ENCODE results near the gene SBNO1.

SBNO1 gene

GRCh38 chr12:123401753-123402683 lies 37.4 kb upstream of the SBNO1 start:
- no peak for DNase-seq
- no peaks in the 10 kb centered on the region for H3K4me1 Mint-ChIP-seq
- no peaks in the 10 kb centered on the region for H3K9me3 Mint-ChIP-seq
- H3K27me3 Mint-ChIP-seq (ENCODE audit: low read depth, poor library complexity): peaks cover 2% of the 10 kb centered on the region
- no peak for TF ChIP-seq CTCF (IDR thresholded peaks at IDR 0.05)
- peak overlapping the region; percentile 36 for H3K27ac Mint-ChIP-seq
- H3K36me3 Mint-ChIP-seq (ENCODE audit: low read depth): peaks cover 51% of the 10 kb centered on the region
- no peak overlapping the region for H3K4me3 Mint-ChIP-seq

DNA sequence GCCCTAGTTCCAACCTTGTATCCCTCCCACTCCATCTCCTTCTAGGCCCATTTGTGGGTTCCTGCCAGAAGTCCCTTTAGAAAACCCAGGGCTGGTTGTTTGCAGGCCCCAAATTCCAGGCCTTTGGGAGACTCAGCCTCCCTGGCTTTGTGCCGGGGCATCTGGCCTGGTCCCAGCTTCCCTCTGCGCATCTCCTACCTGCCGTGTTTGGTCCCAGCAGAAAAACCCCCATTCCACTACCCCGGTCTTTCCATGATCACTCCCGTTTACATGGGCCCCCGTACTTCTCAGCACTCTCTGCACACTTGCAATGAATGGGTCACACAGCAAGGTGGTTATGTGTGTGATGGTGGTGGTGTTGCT lies 34.6 kb upstream of the SBNO1 start:
- no peaks in the 10 kb centered on the region for H3K27me3 Mint-ChIP-seq (ENCODE audit: low read depth, poor library complexity)
- no peak overlapping the region for H3K4me3 Mint-ChIP-seq
- peak overlapping the region; percentile 5 for H3K27ac Mint-ChIP-seq
- H3K4me1 Mint-ChIP-seq: no peaks in the 10 kb centered on the region
- no peaks in the 10 kb centered on the region for H3K9me3 Mint-ChIP-seq
- DNase-seq: no peak
- H3K36me3 Mint-ChIP-seq (ENCODE audit: low read depth): peaks cover 58% of the 10 kb centered on the region
- no peak for TF ChIP-seq CTCF (IDR thresholded peaks at IDR 0.05)

- DNase-seq: no peak
- Mint-ChIP-seq H3K4me1 (no peaks in the 10 kb centered on the region), H3K9me3 (no peaks in the 10 kb centered on the region), H3K4me3 (no peak overlapping the region), H3K27me3 (ENCODE audit: low read depth, poor library complexity) (no peaks in the 10 kb centered on the region), H3K27ac (no peak overlapping the region), H3K36me3 (ENCODE audit: low read depth) (peaks cover 53% of the 10 kb centered on the region)
- no peak for TF ChIP-seq CTCF (IDR thresholded peaks at IDR 0.05)
These were observed 34.1 kb upstream of the SBNO1 start for GRCh38 chr12:123398550-123399254.

DNA sequence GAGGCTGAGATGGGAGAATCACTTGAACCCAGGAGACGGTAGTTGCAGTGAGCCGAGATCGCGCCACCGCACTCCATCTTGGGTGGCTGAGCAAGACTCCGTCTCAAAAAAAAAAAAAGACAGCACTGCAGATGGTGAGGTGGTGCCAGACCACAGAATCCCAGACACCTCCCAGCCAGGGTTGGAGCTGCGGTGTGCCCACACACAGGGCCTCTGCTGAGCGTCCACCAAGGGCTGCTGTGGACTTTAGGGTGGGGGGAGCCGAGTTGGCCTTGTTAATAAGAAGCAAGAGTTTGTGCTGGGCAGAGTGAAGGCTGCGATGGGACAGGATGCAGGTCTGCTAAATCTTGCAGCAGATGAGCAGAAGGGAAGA lies 33.5 kb upstream of the SBNO1 start:
- no peak for TF ChIP-seq CTCF (IDR thresholded peaks at IDR 0.05)
- Mint-ChIP-seq H3K9me3 (no peaks in the 10 kb centered on the region), H3K27me3 (ENCODE audit: low read depth, poor library complexity) (no peaks in the 10 kb centered on the region), H3K36me3 (ENCODE audit: low read depth) (peaks cover 51% of the 10 kb centered on the region), H3K4me1 (no peaks in the 10 kb centered on the region), H3K27ac (no peak overlapping the region), H3K4me3 (no peak overlapping the region)
- no peak for DNase-seq

- Mint-ChIP-seq H3K27ac (no peak overlapping the region), H3K36me3 (ENCODE audit: low read depth) (peaks cover 53% of the 10 kb centered on the region), H3K4me1 (no peaks in the 10 kb centered on the region), H3K9me3 (no peaks in the 10 kb centered on the region), H3K4me3 (no peak overlapping the region), H3K27me3 (ENCODE audit: low read depth, poor library complexity) (no peaks in the 10 kb centered on the region)
- no peak for TF ChIP-seq CTCF (IDR thresholded peaks at IDR 0.05)
- DNase-seq: no peak
These were observed 32.8 kb upstream of the SBNO1 start for GRCh38 chr12:123397400-123397799.
